ENCODE measurements around the gene MTA3.
"Not testable (repeated sequence)": the region's sequence is repeated elsewhere in the genome, so short reads cannot be mapped to it uniquely, and the experiment has no call there.

MTA3 gene

DNA sequence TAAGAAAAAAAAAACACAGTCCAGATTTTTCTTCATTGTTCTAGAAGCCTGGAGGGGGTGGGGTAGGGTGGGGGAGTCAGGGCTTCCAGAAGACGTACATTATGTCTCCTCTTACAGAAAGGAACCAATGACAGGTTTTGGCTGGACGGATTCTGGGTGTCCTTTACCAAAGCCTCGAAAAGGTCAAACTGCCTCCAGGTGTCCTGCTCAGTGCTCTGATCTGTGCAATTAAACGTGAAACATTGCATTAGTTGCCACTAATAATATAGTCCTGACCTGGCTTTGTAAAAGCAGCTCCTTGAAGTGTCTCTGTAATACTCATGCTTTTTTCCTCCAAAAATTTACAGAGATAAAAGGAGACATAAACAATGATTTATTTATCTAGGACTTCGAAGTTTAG, 11.1 kb upstream of the MTA3 start:
- DNase-seq (ENCODE audit: insufficient read length, low spot score), result no peak
- no peak for TF ChIP-seq POLR2A (IDR thresholded peaks at IDR 0.05; ENCODE audit: low read depth, low read length)
- FAIRE-seq, result no peak

DNA sequence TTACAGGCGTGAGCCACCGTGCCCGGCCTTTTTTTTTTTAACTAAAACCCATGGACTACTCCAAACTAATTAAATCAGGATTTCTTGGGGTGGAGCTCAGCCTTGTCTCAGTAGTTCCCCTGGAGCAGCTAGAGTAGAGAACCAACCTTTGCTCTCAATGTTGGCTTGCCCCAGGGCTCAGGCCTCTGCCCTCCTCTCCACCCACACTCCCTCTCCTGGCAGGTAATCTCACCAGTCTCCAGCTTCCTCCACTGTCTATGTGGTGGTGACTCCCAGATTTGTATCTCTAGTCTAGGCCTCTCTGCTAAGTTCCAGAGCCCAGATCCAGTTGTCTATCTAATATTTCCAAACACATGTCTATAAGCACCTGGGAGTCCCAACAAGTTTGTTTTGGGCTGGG, 9.6 kb upstream of the MTA3 start:
- TF ChIP-seq POLR2A (IDR thresholded peaks at IDR 0.05; ENCODE audit: low read depth, low read length), result no peak
- FAIRE-seq (no peak), DNase-seq (ENCODE audit: insufficient read length, low spot score) (no peak)

DNA sequence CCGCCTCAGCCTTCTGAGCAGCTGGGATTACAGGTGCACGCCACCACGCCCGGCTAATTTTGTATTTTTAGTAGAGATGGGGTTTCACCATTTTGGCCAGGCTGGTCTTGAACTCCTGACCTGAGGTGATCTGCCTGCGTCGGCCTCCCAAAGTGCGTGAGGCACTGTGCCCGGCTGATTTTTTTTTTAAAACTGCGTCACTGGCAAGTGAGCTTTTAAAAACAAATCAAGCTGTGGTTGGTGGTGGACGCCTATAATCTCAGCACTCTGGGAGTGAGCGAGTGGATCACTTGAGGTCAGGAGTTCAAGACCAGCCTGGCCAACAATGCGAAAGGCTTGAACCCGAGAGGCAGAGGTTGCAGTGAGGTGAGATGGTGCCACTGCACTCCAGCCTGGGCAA, 8.3 kb upstream of the MTA3 start:
- FAIRE-seq; DNase-seq (ENCODE audit: insufficient read length, low spot score): not testable (repeated sequence)

DNA sequence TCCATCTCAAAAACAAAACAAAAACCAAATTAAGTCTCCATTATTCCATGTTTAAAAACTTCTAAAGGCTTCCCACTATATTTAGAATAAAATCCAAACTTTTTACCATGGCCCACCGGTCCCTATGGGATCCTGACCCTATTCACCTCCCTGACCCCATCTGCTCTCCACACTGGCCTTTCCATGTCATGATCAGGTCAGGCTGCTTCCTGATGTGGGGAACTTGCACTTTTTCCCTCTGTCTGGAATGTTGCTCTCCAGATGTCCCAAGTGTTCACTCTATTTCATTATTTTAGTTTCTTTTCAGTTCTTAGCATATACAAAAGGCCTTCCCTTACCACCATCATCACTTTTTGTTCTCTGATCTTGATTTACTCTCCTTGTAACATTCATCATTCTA, 7.5 kb upstream of the MTA3 start:
- FAIRE-seq (no peak), DNase-seq (ENCODE audit: insufficient read length, low spot score) (no peak)
- TF ChIP-seq POLR2A (IDR thresholded peaks at IDR 0.05; ENCODE audit: low read depth, low read length), result no peak

DNA sequence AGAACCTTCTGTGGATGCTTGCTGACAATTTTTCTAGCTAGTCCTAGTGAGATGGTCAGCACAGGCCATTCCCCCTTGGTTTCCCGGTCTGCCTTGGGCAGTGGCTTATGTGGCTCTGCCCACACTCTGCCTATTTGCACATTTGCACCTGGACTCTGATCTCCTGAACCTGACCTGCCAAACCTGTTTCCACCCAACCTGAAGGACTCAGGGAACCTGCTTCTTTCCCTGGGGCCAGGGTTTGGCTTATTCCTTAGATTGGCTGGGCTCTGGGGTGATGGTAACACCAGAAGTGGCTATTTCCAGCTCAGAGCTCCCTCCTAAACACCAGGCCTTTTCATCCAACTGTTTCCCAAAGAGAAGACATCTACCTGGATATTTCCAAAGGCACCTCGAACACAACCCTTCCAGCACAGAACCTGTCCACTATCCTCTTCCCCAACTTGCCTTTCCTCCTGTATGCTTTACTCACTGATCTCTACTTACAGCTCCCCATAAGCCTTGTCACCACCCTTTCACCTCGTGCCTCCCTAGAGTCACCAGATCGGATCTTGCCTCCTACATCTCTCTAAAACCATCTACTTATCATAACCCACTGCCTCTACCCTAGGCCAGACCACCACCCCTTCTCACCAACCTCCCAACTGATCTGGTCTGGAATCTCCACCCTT, 5.8 kb upstream of the MTA3 start:
- DNase-seq (ENCODE audit: insufficient read length, low spot score) (no peak), FAIRE-seq (no peak)
- no peak for TF ChIP-seq POLR2A (IDR thresholded peaks at IDR 0.05; ENCODE audit: low read depth, low read length)

DNA sequence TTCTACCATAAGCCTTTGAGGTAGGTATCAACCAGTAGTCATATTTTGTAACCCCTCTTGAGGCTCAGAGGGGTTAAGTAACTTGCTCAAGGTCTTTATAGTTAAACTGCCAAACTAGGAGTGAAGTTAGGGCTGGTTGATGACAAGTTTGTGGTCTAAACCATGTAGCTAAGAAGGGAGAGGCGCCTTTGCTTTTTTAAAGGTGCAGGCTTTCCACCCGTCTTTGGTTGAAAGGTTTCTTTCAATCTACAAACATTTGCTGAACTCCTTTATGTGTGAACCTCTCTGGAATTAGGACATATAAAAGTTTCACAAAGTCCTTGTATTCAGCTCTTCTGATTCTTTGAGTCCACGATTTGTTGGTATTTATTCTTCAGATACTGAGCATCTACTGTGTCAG, 2.4 kb upstream of the MTA3 start:
- FAIRE-seq, result no peak
- DNase-seq (ENCODE audit: insufficient read length, low spot score), result no peak
- TF ChIP-seq POLR2A (IDR thresholded peaks at IDR 0.05; ENCODE audit: low read depth, low read length), result no peak

DNA sequence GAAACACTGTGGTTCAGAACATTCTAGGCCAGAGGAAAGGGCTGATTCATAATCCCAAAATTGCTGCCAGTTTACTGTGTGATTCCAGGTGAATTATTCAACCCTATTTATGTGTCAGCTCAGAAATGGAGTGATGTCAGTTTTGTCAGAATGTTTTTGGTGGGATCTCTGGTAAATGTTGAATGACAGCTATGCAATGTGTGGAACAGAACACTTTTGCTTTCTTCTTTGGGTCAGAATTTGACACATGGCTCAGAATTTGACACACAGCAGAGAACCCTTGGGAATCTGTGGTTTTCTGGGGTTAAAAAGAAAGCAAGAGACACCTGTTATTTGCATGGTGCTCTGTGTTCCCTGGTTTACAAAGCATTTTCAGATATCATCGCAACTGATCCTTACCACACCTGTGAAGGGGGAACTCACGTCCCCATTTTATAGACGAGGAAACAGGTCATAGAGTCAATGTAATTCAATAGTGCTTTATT, 1.6 kb upstream of the MTA3 start:
- FAIRE-seq, result peak; percentile 60
- DNase-seq (ENCODE audit: insufficient read length, low spot score), result no peak
- TF ChIP-seq POLR2A (IDR thresholded peaks at IDR 0.05; ENCODE audit: low read depth, low read length), result no peak

DNA sequence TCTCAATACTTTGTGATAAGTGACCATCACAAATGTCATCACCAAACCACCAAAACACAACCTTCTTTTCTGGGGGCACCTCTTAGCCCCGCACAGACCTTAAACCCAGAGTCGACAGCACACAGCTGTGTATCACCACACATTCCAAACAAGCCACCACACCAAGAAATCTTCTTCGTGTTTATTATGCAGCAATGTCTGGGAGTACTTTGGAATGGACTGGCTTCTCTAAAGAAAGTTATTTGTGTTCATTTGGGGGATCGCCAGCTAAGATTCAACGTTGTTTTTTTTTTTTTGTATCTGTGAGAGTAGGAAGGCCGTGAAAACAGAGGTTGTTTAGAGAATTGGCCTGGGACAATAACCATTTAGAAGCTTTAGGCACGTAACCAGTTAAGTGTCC, 1.1 kb upstream of the MTA3 start:
- no peak for TF ChIP-seq POLR2A (IDR thresholded peaks at IDR 0.05; ENCODE audit: low read depth, low read length)
- no peak for DNase-seq (ENCODE audit: insufficient read length, low spot score)

DNA sequence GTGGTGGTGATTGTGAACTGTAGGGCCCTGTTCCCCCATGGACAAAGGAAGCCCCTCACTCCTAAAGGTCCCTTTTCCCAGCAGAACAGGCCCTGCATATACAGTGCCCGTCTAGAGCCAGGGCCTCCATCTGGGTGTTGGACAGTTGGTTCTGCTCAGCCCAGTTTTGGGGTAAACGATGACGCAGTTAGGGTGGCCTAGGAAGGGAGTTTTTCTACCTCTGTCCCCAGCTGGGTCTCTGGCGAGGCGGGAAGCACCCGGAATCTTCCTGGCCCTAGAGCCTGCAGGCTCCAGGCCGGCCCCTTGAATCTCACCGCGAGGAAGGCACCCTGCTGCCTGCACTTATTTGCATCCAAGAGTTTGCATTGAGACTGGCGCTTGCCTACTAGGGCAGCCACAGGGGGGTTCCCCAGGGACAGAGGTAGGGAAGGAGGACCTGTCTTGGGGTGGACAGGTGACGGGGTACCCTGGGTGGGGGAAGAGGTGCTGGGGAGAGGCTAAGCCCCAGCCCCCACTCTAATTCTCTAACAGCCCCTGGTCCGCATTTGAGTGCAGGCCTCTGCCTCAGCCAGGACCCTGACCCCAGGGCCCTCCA, 529 bp upstream of the MTA3 start:
- DNase-seq (ENCODE audit: insufficient read length, low spot score), result no peak
- no peak for FAIRE-seq
- no peak for TF ChIP-seq POLR2A (IDR thresholded peaks at IDR 0.05; ENCODE audit: low read depth, low read length)

More for the DNA sequence above, 1.1 kb upstream of the MTA3 start:
- FAIRE-seq, result no peak

DNA sequence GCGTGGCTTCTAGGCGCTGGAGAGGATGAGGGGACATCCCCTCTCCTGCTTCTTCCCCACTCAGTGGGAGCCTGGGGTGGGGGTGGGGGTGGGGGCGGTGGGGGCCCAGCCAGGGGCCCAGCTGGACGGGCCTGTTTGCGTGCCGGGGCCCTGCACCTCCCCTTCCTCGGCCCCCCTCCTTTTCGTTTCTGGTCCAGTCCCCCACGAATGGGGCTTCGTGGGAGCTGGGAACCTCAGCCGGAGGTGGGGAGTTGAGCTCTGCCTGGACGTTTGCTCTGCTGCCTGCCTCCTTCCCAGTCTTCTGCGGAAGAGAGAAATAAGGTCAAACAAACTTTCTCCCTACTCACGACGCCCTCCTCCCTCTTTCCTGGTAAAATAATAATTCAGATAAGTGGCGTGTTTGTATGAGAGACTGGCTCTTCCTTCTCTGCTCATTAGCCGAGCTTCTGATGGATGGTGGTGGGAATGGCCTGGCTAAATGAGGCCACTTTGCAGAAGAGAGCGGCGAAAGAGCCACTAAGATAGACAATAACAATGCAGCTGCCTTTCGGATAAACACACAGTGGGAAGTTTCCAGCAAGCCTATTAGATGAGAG, 782 bp downstream of the MTA3 start:
- no peak for TF ChIP-seq POLR2A (IDR thresholded peaks at IDR 0.05; ENCODE audit: low read depth, low read length)
- peak; percentile 38 for FAIRE-seq
- peak; percentile 40 for DNase-seq (ENCODE audit: insufficient read length, low spot score)

DNA sequence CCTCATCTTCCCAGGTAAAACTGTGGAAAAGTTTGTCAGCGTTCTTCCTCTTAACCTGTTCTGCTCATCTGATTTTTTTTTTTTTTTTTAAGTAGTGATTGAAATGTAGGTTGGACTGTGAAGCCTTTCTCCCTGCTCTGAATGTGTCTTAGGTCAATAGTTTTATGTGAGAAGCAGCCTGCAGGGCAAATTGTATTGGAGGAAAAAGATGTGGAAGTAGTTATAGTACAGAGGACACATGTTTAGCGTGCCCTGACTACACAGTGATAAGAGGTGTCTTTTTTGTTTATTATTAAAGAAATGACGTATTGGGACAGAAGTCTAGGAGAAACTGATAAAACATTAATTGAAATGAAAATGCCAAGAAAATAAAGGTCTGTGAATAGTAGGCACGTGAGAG, 1.5 kb downstream of the MTA3 start:
- DNase-seq (ENCODE audit: insufficient read length, low spot score) (no peak), FAIRE-seq (no peak)
- no peak for TF ChIP-seq POLR2A (IDR thresholded peaks at IDR 0.05; ENCODE audit: low read depth, low read length)

DNA sequence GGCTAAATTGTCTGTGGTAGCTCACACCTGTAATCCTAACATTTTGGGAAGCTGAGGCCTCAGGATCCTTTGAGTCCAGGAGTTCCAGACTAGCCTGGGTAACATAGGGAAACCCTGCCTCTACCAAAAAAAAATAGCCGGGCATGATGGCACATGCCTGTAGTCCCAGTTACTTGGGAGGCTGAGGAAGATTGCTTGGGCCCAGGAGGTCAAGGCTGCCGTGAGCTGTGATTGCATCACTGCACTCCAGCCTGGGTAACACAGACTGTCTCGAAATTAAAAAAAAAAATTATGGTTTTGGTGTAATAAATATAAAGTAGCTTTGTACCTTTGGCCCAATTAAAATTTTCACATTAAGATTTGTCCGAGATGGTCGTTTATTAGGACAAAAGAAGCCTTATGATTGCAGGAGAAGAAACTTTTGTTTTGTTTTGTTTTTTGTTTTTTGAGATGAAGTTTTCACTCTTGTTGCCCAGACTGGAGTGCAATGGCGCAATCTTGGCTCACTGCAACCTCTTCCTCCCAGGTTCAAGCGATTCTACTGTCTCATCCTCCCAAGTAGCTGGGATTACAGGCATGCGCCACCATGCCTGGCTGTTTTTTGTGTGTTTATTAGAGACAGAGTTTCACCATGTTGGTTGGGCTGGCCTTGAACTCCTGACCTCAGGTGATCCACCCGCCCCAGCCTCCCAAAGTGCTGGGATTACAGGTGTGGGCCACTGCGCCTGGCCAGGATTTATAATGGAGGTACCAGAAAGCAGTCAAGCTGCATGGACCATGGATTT, 4.1 kb downstream of the MTA3 start:
- DNase-seq (ENCODE audit: insufficient read length, low spot score), result no peak
- TF ChIP-seq POLR2A (IDR thresholded peaks at IDR 0.05; ENCODE audit: low read depth, low read length), result no peak
- FAIRE-seq, result no peak

DNA sequence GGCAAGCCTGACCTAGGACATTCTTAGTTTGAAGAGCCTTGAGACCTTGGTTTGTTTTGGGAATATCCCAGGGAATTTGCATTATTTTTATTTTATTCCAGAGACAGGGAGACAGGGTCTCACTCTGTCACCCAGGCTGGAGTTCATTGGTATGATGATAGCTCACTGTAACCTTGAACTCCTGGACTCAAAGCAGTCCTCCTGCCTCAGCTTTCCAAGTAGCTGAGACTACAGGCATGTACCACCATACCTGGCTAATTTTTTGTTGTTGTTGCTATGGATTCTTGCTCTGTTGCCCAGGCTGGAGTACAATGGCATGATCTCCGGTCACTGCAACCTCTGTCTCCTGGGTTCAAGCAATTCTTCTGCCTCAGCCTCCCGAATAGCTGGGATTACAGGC, 4.8 kb downstream of the MTA3 start:
- DNase-seq (ENCODE audit: insufficient read length, low spot score), result no peak
- TF ChIP-seq POLR2A (IDR thresholded peaks at IDR 0.05; ENCODE audit: low read depth, low read length), result no peak
- no peak for FAIRE-seq

DNA sequence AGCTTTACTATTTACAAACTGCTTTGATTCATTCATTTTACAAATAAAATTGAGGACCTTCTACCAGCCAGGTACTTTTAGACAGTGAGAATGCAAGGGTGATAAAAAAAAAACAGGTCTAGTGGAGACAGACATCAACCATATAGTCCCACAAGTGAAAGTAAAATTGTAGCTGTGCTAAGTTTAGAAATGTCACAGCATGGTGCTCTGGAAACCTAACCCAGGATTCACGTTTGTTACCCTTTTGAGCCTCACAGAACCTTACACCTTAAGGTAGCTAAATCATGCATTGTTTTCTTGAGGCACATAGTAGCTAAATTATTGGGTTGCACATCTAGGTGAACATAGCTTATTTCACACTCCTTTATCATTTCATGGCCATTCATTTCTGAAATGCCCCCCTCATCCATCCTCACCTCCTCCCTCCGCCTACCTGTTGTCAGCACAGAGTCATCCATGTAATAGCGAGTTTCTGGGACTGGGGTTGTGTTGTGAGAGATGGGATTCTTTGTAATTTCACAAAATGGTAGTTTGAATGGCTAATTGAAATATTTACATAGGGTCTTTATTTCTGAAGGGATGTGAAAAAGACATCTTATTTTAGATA, 7.1 kb downstream of the MTA3 start:
- FAIRE-seq (no peak), DNase-seq (ENCODE audit: insufficient read length, low spot score) (no peak)
- no peak for TF ChIP-seq POLR2A (IDR thresholded peaks at IDR 0.05; ENCODE audit: low read depth, low read length)

Data from H54 (cell line).